Spinal cord (tissue), 10 donors: Measurements from ENCODE around the gene C1GALT1C1L. TPM values are rescaled to one million over a fixed set of nuclear protein-coding genes. Genes with fewer than 3 reads are reported as not detected.

Experiments used
- DNase-seq, 6 donors: peaks; one replicate each; pipeline versions ENCODE4 v3.0.0 to v3.0.0-alpha.2; 2013 to 2015; ENCODE audit warnings: low spot score in 6 of 6, low read depth in 4 of 6
- H3K27ac ChIP-seq: one replicate; pipeline ENCODE4 v1.5.1; 2013; ENCODE audit warnings: low read depth, low read length, control low read depth
- H3K27me3 ChIP-seq: one replicate; pipeline ENCODE4 v1.6.1; 2013; ENCODE audit warnings: low read length; ENCODE audit not compliant: control insufficient read depth, insufficient read depth
- H3K36me3 ChIP-seq: one replicate; pipeline ENCODE4 v1.6.1; 2013; ENCODE audit warnings: low read length; ENCODE audit not compliant: control insufficient read depth, insufficient read depth
- H3K4me1 ChIP-seq: one replicate; pipeline ENCODE4 v1.6.1; 2013; ENCODE audit warnings: low read length; ENCODE audit not compliant: control insufficient read depth, insufficient read depth
- H3K4me3 ChIP-seq: one replicate; pipeline ENCODE4 v1.5.1; 2013; ENCODE audit warnings: low read depth, low read length, control low read depth
- H3K9me3 ChIP-seq: one replicate; pipeline ENCODE4 v1.6.1; 2013; ENCODE audit warnings: low read length; ENCODE audit not compliant: control insufficient read depth, insufficient read depth
- WGBS: methylation state at CpG from one replicate; pipeline ENCODE4 v1.1.5; 2013; ENCODE audit warnings: missing lambda C conversion rate; ENCODE audit not compliant: insufficient coverage; 5-methylcytosine and 5-hydroxymethylcytosine counted together
- long read RNA-seq, 4 donors: transcript quantifications; one replicate each; lab custom pipeline, GENCODE V29; 2026
- polyA plus RNA-seq, 2 donors: library from polyadenylated mRNA; unstranded; fragments of 120-200 nt; gene quantifications; one replicate each; pipeline ENCODE4 v1.2.1, GENCODE V29; 2013; ENCODE audit not compliant: insufficient read length in 2 of 2
- total RNA-seq, 2 donors: library from RNA; depleted of rRNA in 1 of 2; stranded (reverse); fragments of 120-200 nt in 1 of 2; fragments of >200 nt in 1 of 2; gene quantifications; one replicate each; pipeline versions ENCODE4 v1.2.3 to v1.2.4, GENCODE V29; 2013 to 2014
- donor health status: healthy.

Gene C1GALT1C1L
- 1 to 10 TPM; 1.2 to 1.3 TPM for total RNA-seq
- polyA plus RNA-seq, result 1 to 10 TPM; 1.8 to 2.3 TPM
- long read RNA-seq, donor 1, partial matches to known transcripts, result 0 of 3 reads
- long read RNA-seq, donor 1, other reads (novel, unspliced or antisense), result 0 of 3 reads
- long read RNA-seq, donor 2, partial matches to known transcripts, result 0 of 3 reads
- long read RNA-seq, donor 2, other reads (novel, unspliced or antisense), result 0 of 3 reads
- long read RNA-seq, donor 3, partial matches to known transcripts, result 0 of 2 reads
- long read RNA-seq, donor 3, other reads (novel, unspliced or antisense), result 0 of 2 reads
- long read RNA-seq, donor 4, partial matches to known transcripts, result 0 of 3 reads
- long read RNA-seq, donor 4, other reads (novel, unspliced or antisense), result 0 of 3 reads

- H3K36me3 ChIP-seq, result no peaks in the 10 kb centered on the region
- no peaks in the 10 kb centered on the region for H3K4me1 ChIP-seq
- H3K27me3 ChIP-seq, result no peaks in the 10 kb centered on the region
- WGBS, result 1% methylated on average over 21 of the region's 27 CpGs
- no peak within 1 kb of the TSS for H3K27ac ChIP-seq
- H3K9me3 ChIP-seq, result no peaks in the 10 kb centered on the region
- peak; percentile 4 to 68 (median 8) for DNase-seq
- peak within 1 kb of the TSS; percentile 41 for H3K4me3 ChIP-seq
Measured at GRCh38 chr2:43676322-43677050, at the start of gene C1GALT1C1L. TSS of gene C1GALT1C1L (minus strand) at chr2:43676429. CDS start at chr2:43676322, 107 bp downstream.

GRCh38 chr2:43725711-43726246 lies 49.5 kb upstream of the C1GALT1C1L start:
- WGBS, result no CpG with 5 or more reads among the region's 3 CpGs
- peaks cover 2% of the 10 kb centered on the region for H3K27me3 ChIP-seq
- DNase-seq, result no peak
- no peaks in the 10 kb centered on the region for H3K36me3 ChIP-seq
- no peaks in the 10 kb centered on the region for H3K9me3 ChIP-seq
- H3K4me1 ChIP-seq, result no peaks in the 10 kb centered on the region
- no peak overlapping the region for H3K27ac ChIP-seq
- no peak overlapping the region for H3K4me3 ChIP-seq

- no peaks in the 10 kb centered on the region for H3K9me3 ChIP-seq
- no peak overlapping the region for H3K27ac ChIP-seq
- H3K4me1 ChIP-seq, result no peaks in the 10 kb centered on the region
- WGBS, result 20% methylated on average over 1 of the region's 4 CpGs
- H3K36me3 ChIP-seq, result no peaks in the 10 kb centered on the region
- no peak overlapping the region for H3K4me3 ChIP-seq
- peaks cover 2% of the 10 kb centered on the region for H3K27me3 ChIP-seq
- DNase-seq, result peak in 1 of 6 donors; percentile 36
Measured at GRCh38 chr2:43724728-43725526, 48.7 kb upstream of the C1GALT1C1L start.

GRCh38 chr2:43718530-43719124 lies 42.4 kb upstream of the C1GALT1C1L start:
- Histone ChIP-seq H3K4me1 (no peaks in the 10 kb centered on the region), H3K27me3 (peaks cover under 1% of the 10 kb centered on the region), H3K4me3 (no peak overlapping the region), H3K36me3 (no peaks in the 10 kb centered on the region), H3K27ac (no peak overlapping the region), H3K9me3 (no peaks in the 10 kb centered on the region)
- WGBS, result no CpG with 5 or more reads among the region's 5 CpGs
- peak in 1 of 6 donors; percentile 33 for DNase-seq

- no peaks in the 10 kb centered on the region for H3K4me1 ChIP-seq
- no peaks in the 10 kb centered on the region for H3K27me3 ChIP-seq
- no peaks in the 10 kb centered on the region for H3K36me3 ChIP-seq
- no peak overlapping the region for H3K27ac ChIP-seq
- no peaks in the 10 kb centered on the region for H3K9me3 ChIP-seq
- H3K4me3 ChIP-seq, result no peak overlapping the region
- no peak for DNase-seq
Measured at GRCh38 chr2:43717322-43717721, 41.1 kb upstream of the C1GALT1C1L start.

GRCh38 chr2:43715300-43716098 lies 39.3 kb upstream of the C1GALT1C1L start:
- no peak overlapping the region for H3K4me3 ChIP-seq
- WGBS, result 90% methylated on average over 4 of the region's 4 CpGs
- H3K36me3 ChIP-seq, result no peaks in the 10 kb centered on the region
- no peaks in the 10 kb centered on the region for H3K27me3 ChIP-seq
- no peaks in the 10 kb centered on the region for H3K4me1 ChIP-seq
- no peak overlapping the region for H3K27ac ChIP-seq
- H3K9me3 ChIP-seq, result no peaks in the 10 kb centered on the region
- DNase-seq, result no peak

GRCh38 chr2:43714164-43714563 lies 37.9 kb upstream of the C1GALT1C1L start:
- Histone ChIP-seq H3K4me1 (no peaks in the 10 kb centered on the region), H3K9me3 (no peaks in the 10 kb centered on the region), H3K4me3 (no peak overlapping the region), H3K36me3 (no peaks in the 10 kb centered on the region), H3K27me3 (no peaks in the 10 kb centered on the region), H3K27ac (no peak overlapping the region)
- WGBS, result no CpG with 5 or more reads among the region's 2 CpGs
- DNase-seq, result no peak

- Histone ChIP-seq H3K4me3 (no peak overlapping the region), H3K27me3 (no peaks in the 10 kb centered on the region), H3K27ac (no peak overlapping the region), H3K4me1 (no peaks in the 10 kb centered on the region), H3K36me3 (no peaks in the 10 kb centered on the region), H3K9me3 (no peaks in the 10 kb centered on the region)
- DNase-seq, result peak in 1 of 6 donors; percentile 78
Measured at GRCh38 chr2:43710866-43711265, 34.6 kb upstream of the C1GALT1C1L start.
